OCI-LY1 (cell line): ENCODE data around the gene PTGIR.

Experiments
- H2AFZ ChIP-seq: fragments of 200-600 bp; sonication (generic), shearing (Covaris generic); 2 replicates; pipeline ENCODE4 v1.6.0; 2014; ENCODE audit warnings: antibody characterized with exemption, mild to moderate bottlenecking, low read length
- H3F3A ChIP-seq: fragments of 200-600 bp; sonication (generic), shearing (Covaris generic); 2 replicates; pipeline ENCODE4 v1.6.0; 2014; ENCODE audit warnings: mild to moderate bottlenecking, antibody characterized with exemption, low read length, moderate library complexity; ENCODE audit not compliant: insufficient read depth
- H3K27ac ChIP-seq: fragments of 200-600 bp; sonication (generic); 2 replicates; pipeline ENCODE4 v1.5.1; 2014; ENCODE audit warnings: low read length, mixed run types, mild to moderate bottlenecking, low read depth; ENCODE audit not compliant: poor library complexity, severe bottlenecking
- H3K27me3 ChIP-seq: fragments of 200-600 bp; sonication (generic); 2 replicates; pipeline ENCODE4 v1.6.0; 2014; ENCODE audit warnings: antibody characterized with exemption, mild to moderate bottlenecking, low read length, moderate library complexity; ENCODE audit not compliant: insufficient read depth
- H3K36me3 ChIP-seq: fragments of 200-600 bp; sonication (generic); 2 replicates; pipeline ENCODE4 v1.6.1; 2014; ENCODE audit warnings: mild to moderate bottlenecking, antibody characterized with exemption, low read length, moderate library complexity, mixed read lengths; ENCODE audit not compliant: insufficient read depth
- H3K4me1 ChIP-seq: fragments of 200-600 bp; sonication (generic); 2 replicates; pipeline ENCODE4 v1.5.1; 2014; ENCODE audit warnings: mild to moderate bottlenecking, low read length, moderate library complexity; ENCODE audit not compliant: insufficient read depth, severe bottlenecking
- H3K4me2 ChIP-seq: fragments of 200-600 bp; sonication (generic), shearing (Covaris generic); 2 replicates; pipeline ENCODE4 v1.6.1; 2014; ENCODE audit warnings: low read length
- H3K4me3 ChIP-seq: fragments of 200-600 bp; sonication (generic); 2 replicates; pipeline ENCODE4 v1.5.1; 2014; ENCODE audit warnings: low read length, low read depth, mild to moderate bottlenecking, mixed read lengths; ENCODE audit not compliant: poor library complexity, severe bottlenecking
- H3K79me2 ChIP-seq: fragments of 200-600 bp; shearing (Covaris generic); 2 replicates; pipeline ENCODE4 v1.6.1; 2016; ENCODE audit warnings: mixed run types, low read length, mixed read lengths; ENCODE audit not compliant: insufficient read depth
- H3K9ac ChIP-seq: fragments of 200-600 bp; sonication (generic), shearing (Covaris generic); 2 replicates; pipeline ENCODE4 v1.6.1; 2014; ENCODE audit warnings: mild to moderate bottlenecking, low read length, mixed read lengths
- H3K9me2 ChIP-seq: fragments of 200-600 bp; sonication (generic), shearing (Covaris generic); 2 replicates; pipeline ENCODE4 v1.6.1; 2014; ENCODE audit warnings: low read depth, mild to moderate bottlenecking, low read length, mixed read lengths
- H3K9me3 ChIP-seq: fragments of 200-600 bp; shearing (Covaris generic); 2 replicates; pipeline ENCODE4 v1.6.1; 2014; ENCODE audit warnings: low read length, mixed read lengths
- H4K20me1 ChIP-seq: fragments of 200-600 bp; sonication (generic), shearing (Covaris generic); 2 replicates; pipeline ENCODE4 v1.6.0; 2016; ENCODE audit warnings: mild to moderate bottlenecking, low read length; ENCODE audit not compliant: insufficient read depth
- EZH2 ChIP-seq: fragments of 200-600 bp; sonication (generic), shearing (Covaris generic); IDR thresholded peaks from 2 replicates; pipeline ENCODE4 v1.8.0; 2017; ENCODE audit warnings: borderline replicate concordance, mixed run types, mild to moderate bottlenecking, antibody characterized with exemption, low read length, moderate library complexity, mixed read lengths
- TF ChIP-seq, protein P1 (sequence below): fragments of 200-600 bp; sonication (generic), shearing (Covaris generic); IDR thresholded peaks from 2 replicates; pipeline ENCODE4 v1.5.1; 2017; ENCODE audit warnings: mild to moderate bottlenecking, antibody characterized with exemption, low read length, moderate library complexity, mixed read lengths

Gene PTGIR

DNA sequence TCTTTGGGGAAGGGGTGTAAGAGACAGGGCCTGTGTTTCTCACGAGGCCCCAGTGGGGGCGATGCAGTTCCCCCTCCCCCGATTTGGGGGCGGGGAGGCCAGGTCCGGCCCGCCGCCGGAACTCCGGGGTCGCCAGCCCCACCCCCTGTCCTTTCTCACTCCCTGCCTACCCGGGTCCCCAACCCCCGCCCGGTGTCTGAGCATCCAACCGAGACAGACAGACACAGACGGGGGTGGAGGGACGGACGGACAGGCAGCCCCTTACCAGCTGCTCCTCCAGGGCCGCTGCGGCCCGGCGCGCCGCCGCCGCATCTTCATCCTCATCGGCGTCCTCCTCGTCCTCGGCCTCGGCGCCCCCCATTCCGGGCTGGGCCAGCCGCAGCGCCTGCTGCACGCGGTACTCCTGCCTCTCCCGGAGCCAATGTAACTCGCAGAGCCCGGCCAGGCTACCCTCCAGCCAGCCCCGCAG lies 35.7 kb upstream of the PTGIR start:
- Histone ChIP-seq H3K27ac (no peak overlapping the region), H3K9me3 (no peaks in the 10 kb centered on the region), H3K9me2 (no peaks in the 10 kb centered on the region), H3K79me2 (no peaks in the 10 kb centered on the region), H2AFZ (no peak overlapping the region), H3F3A (no peaks in the 10 kb centered on the region), H3K4me1 (peaks cover 23% of the 10 kb centered on the region), H3K9ac (peak overlapping the region; percentile 32; the same call in 1 of the 2 replicates), H3K4me3 (peak overlapping the region; percentile 60), H3K27me3 (no peaks in the 10 kb centered on the region; the same call in 1 of the 2 replicates), H3K36me3 (no peaks in the 10 kb centered on the region), H3K4me2 (peak overlapping the region; percentile 69), H4K20me1 (no peaks in the 10 kb centered on the region)
- TF ChIP-seq, protein P1, sequence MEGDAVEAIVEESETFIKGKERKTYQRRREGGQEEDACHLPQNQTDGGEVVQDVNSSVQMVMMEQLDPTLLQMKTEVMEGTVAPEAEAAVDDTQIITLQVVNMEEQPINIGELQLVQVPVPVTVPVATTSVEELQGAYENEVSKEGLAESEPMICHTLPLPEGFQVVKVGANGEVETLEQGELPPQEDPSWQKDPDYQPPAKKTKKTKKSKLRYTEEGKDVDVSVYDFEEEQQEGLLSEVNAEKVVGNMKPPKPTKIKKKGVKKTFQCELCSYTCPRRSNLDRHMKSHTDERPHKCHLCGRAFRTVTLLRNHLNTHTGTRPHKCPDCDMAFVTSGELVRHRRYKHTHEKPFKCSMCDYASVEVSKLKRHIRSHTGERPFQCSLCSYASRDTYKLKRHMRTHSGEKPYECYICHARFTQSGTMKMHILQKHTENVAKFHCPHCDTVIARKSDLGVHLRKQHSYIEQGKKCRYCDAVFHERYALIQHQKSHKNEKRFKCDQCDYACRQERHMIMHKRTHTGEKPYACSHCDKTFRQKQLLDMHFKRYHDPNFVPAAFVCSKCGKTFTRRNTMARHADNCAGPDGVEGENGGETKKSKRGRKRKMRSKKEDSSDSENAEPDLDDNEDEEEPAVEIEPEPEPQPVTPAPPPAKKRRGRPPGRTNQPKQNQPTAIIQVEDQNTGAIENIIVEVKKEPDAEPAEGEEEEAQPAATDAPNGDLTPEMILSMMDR: peak; percentile 17; the same call in 1 of the 2 replicates
- TF ChIP-seq EZH2: no peak

DNA sequence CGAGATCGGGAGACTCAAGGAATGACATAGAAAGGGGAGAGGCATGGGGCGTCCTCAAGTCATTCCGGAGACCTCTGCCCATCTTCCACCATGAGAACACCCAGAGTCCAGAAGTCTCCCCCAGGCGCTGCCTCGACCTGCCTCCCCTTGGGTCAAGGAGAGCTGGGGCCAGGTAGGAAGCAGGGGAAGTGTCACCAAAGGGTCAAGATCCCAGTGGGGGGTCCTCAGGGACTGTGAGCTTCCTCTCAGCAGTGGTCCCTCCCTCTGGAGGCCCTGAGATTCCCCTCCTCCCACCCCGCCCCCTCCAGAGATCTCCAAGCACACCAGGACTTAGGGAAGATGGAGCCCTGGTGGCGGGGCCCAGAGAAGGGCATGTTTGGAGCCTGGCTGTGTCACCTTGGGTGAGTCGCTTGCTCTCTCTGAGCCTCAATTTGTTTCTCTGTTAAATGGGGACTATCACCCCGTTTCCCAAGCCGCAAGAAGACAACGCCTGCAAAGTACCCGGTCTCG lies 35.2 kb upstream of the PTGIR start:
- H3K9me2 ChIP-seq: no peaks in the 10 kb centered on the region
- H3K27me3 ChIP-seq: no peaks in the 10 kb centered on the region; the same call in 1 of the 2 replicates
- no peak overlapping the region for H2AFZ ChIP-seq
- H4K20me1 ChIP-seq: no peaks in the 10 kb centered on the region
- H3K27ac ChIP-seq: no peak overlapping the region
- H3K4me1 ChIP-seq: peaks cover 28% of the 10 kb centered on the region
- H3K9me3 ChIP-seq: no peaks in the 10 kb centered on the region
- H3K9ac ChIP-seq: no peak overlapping the region; the same call in 1 of the 2 replicates
- peak overlapping the region; percentile 69 for H3K4me2 ChIP-seq
- H3K79me2 ChIP-seq: no peaks in the 10 kb centered on the region
- peak overlapping the region; percentile 60 for H3K4me3 ChIP-seq
- TF ChIP-seq EZH2: no peak
- TF ChIP-seq, protein P1: no peak
- no peaks in the 10 kb centered on the region for H3F3A ChIP-seq
- no peaks in the 10 kb centered on the region for H3K36me3 ChIP-seq

DNA sequence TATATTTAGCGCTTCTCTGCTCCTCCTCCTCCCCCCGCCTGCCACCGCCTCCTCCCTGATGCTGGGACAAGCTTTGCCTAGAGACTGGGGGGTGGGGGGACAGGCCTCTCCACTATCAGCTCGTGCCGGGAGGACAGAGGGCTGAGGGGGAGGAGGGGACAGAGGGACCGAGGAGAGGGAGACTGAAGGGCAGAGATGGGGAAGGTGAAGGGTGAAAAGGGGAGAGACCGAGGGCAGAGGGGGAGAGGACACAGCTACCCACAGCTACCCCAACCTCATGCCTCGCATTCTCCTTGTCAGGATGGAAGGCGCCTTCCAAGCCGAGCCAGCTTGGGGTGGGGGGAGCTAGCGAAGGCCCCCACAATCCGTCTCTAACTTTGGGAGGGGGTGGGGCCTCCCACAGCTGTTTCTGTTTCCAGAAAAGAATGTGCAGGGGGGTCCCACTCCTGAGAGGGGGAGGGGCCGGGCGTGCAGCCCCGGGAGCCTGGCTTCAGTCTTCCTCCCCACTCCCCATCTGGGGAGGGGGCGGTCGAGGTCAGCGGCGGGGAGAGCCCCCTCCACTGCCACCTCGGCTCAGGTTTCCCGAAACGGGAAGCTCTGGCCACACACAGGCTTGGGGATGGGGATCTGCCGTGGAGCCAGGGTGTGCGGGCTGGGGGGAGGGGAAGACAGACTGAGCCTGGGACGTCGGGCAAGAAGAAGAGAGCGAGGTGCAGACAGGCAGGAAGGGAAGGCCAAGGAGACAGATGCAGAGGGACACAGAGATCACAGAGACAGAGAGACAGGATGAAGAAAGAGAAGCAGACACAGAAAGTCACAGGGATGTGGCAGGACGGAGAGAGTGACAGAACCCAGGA lies 34.5 kb upstream of the PTGIR start:
- Histone ChIP-seq H3K36me3 (no peaks in the 10 kb centered on the region), H3K4me1 (peaks cover 35% of the 10 kb centered on the region), H3F3A (no peaks in the 10 kb centered on the region), H3K27me3 (no peaks in the 10 kb centered on the region; the same call in 1 of the 2 replicates), H3K4me3 (no peak overlapping the region), H3K79me2 (no peaks in the 10 kb centered on the region), H3K9ac (no peak overlapping the region; the same call in 1 of the 2 replicates), H3K4me2 (peak overlapping the region; percentile 69; the same call in 1 of the 2 replicates), H3K9me2 (no peaks in the 10 kb centered on the region), H3K27ac (no peak overlapping the region), H4K20me1 (no peaks in the 10 kb centered on the region), H2AFZ (no peak overlapping the region), H3K9me3 (no peaks in the 10 kb centered on the region)
- TF ChIP-seq, protein P1: no peak
